NOMO-1 treated with DMSO at 0.1 percent for 48 hours (cell line): ENCODE data around the gene SH3RF3.
A peak's percentile ranks its signal among the peaks of the same experiment; 100 is the strongest.

Experiments
- DNase-seq: peaks from one replicate; lab custom pipeline; 2025; ENCODE audit not compliant: unreplicated experiment; lab: John Stamatoyannopoulos, UW

The SH3RF3 gene

DNA sequence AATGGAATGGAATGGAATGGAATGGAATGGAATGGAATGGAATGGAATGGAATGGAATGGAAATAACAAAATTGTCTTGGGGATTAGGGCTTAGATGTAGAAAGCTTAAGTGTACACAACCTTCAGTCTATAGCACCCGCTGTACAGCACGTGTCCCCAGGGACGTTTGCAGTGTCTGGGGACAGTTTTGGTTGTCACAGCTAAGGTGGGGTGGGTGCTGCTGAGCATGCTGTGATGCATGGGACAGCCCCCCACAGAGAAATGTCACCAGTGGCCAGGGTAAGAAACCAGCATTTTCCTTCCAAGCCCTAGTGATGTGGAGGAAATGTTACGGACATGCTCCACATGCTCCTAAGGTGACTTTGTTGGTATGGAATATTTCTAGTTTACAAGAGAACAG, 70.8 kb downstream of the SH3RF3 start:
- no peak for DNase-seq

DNA sequence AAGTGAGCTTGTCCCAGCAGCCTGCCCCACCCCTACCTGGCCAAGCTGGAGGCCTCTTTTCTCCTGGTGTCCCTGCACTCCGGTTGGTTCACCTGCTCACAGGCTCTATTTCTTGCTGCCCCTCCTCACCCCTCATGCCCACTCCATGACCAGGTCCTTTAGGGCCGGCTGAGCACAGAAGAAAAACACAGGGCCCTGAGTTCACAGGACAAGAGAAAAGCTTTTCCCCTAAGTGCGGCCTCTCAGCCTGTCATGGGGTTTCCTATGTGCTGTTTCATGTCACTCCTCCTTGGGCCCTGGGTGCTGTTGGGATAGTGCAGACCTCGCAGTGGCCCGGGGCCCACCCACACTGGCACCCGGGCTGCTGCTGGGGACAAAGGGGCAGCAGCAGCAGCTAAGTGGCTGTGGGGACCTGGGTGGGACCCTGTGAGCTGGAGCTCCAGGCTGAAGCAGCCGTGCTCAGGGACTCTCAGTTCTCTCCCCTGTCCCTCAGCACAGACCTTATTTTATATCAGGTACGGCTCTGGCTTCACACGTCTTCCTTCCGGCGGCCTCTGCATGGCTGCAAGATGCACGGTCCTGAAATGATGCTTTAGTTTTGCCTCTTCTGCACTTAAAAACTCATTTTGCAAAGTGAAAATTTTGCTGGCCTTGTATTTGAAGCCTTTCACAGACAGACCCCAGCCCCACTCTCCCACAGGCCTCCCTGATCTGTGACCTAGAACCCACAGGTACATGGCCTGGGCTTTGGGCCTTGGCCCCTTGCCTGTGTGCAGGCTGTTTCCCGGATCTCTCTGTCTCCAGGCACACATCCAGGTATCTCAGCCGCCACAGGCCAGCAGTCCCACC, 71.8 kb downstream of the SH3RF3 start:
- DNase-seq = no peak

DNA sequence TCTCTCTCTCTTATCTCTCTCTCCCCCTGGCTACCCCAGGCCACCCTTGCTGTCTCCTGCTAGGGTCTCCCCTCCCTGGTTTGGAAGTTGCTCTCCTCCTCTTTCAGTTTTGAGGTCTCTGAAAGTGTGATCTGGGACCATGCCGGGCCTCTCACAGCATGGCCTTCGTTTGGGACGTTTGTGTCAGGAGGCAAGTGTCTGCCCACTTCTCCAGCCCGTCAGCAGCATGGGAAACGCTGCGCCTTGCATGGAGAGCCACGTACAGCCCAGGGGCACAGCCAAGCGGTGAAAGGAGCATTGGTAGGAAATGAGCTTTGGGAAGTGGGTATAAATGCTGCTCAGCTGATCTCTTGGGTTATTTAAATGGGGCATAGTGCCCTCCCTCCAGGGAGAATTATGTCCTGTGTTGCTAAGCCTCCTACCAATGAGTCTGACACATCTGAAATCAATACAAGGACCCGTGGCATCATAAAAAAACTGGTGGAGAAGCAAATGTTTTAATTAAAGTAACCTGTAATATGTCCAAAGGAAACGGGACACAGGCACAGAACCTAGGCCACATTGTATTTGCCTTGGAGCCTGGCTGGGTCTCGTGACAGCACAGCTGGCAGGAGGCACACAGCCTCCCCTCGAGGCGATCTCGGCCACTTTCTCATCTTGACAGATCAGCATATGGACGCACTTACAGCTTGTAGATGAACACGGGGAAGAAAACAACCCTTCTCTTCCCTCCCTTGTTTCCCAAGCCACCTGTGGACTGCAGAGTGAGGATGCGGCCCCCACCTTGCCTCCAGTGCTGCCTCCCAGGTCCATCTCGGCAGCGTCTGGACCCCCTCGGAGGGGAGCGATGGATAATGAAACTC, 72.7 kb downstream of the SH3RF3 start:
- DNase-seq = no peak

DNA sequence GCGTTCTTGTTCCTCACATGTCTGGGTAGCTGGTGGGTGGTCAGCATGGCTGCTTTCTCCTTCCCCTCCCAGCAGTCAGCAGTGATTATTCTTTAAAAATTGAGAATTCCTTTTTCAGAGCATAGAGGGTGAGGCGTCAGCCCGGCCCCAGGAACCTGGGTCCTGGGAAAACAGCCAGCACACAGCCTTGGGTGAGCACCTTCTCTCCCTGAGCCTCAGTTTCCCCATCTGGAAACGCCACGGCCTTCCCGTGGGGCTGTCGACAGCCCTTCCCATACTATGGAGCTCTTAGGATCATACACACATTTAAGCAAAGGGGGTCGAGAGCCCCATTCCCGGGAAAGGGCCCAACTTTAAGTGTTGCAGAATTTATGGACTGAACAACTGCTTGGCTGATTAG, 73.5 kb downstream of the SH3RF3 start:
- no peak for DNase-seq

DNA sequence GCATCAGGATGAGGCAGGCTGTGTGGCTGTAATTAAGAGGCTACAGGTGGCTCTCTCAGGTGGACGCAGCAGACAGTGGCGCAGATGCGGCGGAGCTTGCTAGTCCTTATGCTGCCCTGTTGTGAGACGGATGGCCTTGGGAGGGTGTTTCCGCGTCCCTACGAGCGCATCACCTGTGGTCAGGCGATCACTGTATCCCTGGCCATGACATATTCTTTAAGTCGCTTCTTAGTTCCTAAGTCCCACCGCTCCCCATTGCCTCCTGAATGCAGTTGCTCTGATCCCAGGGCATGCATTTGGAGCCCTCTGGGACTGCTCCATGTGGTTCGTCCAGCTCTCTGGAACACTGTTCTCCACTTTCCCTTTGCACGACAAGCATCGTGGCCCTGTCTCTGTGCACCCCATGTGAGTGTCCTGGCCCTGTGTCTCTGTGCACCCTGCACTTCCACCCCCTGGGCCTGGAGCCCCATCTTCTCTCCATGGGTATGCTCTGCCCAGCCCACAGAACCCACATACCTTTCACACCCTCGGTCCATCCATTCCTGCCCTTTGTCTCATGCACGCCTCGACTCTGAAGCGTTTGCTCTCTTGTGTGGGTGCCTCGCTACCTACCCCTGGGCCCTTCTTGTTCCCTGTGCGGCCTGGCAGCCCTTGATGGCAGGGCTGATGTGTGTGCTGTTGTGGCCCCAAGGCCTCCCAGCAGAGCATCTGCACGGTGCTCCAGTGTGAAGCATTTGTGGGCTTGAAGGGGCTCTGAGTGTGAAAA, 74.4 kb downstream of the SH3RF3 start:
- DNase-seq = no peak

DNA sequence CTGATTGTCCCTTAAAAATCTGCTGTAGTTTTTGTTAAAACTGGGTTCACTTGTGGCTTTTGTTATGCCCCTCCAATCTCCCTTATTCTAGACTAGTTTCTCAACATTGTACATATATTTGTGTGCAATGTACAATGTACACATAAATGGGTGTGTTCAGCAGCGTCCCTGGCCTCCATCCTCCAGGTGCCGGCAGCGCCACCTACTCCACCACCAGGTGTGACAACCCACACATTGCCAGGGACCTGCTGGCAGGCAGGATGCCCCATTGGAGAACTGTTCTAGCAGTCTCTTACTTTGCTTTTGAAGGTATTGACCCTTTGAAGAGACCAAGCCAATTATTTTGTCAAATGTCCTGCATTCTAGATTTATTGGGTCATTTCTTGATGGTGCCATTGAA, 75.4 kb downstream of the SH3RF3 start:
- no peak for DNase-seq

DNA sequence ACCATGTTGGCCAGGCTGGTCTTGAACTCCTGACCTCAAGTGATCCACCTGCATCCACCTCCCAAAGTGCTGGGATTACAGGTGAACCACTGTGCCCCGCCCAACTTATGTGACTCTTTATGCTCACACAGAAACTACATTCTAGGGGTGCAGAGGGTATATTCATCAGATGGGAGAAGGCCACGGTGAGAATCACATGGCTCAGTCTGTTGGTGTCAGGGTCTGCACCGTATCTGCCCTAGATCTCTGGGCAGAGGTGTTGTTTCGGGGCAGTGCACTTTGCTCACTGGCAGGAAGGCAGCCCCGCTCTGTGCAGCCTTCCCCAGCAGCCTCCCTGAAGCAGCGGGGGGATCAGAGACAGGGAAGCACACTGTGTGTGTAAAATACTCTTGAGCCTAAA, 76.4 kb downstream of the SH3RF3 start:
- DNase-seq = no peak

DNA sequence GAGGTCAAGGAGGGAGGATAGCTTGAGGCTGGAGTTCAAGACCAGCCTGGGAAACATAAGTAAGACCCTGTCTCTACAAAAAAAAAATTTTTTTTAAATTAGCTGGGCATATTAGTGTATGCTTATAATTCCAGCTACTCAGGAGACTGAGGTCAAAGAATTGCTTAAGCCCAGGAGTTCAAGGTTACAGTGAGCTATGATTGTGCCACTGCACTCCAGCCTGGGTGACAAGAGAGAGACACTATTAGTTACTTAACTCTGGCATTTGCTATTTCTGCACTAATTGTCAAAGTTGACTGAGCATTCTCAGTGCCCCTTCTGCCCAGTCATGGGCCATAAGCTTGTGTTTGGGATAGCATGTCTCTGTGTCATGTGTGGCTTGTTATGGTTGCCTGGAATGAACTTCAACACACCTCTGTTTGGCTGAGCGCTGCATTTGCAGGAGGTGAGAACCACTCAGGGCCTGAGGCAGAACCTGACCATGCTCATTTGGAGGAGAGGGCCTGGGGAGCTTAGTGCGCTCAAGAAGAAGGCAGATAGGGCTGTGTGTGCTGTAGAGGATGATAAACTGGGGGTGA, 77.7 kb downstream of the SH3RF3 start:
- DNase-seq = no peak

DNA sequence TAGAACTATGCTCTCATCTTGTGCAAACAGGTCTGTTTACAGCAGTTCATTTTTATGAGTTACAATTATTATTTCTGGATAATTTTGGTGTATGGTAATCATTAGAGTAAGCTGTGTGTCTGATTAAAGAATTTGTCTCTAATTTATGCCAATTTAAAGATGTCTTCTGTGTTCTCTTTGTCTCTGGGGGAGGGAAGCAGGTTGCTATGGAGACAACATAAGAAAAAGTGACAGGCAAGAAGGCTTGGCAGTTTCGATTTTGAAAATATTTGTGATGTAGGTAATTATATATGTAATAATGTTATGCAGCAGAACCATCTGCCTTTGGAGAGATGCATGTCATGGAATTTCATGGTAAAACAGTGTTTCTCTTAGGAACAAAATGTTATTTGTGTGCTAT, 78.2 kb downstream of the SH3RF3 start:
- DNase-seq = no peak

GRCh38 chr2:109208071-109208950, 79.3 kb downstream of the SH3RF3 start:
- DNase-seq = no peak

DNA sequence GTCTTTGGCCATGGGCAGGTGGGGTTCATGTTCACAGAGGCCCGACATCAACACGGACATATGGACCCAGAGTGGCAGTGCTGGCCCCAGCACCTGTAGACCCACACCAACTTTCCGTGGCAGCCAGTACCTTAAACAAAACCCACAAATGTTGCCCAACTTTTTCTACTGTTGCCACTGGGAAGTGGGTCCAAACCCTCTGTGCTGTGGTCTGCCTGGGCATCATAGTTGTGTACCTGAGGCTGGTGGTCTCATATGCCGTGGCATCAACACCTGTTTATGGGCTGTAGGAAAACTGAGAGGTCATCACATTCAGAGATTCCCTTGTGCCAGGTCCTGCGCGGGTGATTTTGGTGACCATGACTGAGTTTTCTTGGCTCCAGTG, 79.9 kb downstream of the SH3RF3 start:
- no peak for DNase-seq

GRCh38 chr2:109209412-109209811, 80.4 kb downstream of the SH3RF3 start:
- no peak for DNase-seq

DNA sequence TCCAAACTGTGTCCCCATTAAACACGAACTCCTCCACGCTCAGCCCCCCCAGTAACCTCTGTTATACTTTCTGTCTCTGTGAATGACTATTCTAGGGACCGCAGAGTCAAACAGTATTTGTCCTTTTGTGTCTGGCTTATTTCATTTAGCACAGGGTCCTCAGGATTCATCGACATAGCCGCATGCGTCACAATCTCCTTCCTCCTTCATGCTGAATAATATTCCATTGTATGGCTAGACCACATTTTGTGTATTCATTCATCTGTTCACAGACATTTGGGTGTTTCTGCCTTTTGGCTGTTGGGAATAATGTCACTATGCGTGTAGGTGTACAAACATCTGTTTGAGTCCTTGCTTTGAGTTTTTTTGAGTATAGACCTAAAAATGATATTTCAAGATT, 80.9 kb downstream of the SH3RF3 start:
- DNase-seq = no peak

DNA sequence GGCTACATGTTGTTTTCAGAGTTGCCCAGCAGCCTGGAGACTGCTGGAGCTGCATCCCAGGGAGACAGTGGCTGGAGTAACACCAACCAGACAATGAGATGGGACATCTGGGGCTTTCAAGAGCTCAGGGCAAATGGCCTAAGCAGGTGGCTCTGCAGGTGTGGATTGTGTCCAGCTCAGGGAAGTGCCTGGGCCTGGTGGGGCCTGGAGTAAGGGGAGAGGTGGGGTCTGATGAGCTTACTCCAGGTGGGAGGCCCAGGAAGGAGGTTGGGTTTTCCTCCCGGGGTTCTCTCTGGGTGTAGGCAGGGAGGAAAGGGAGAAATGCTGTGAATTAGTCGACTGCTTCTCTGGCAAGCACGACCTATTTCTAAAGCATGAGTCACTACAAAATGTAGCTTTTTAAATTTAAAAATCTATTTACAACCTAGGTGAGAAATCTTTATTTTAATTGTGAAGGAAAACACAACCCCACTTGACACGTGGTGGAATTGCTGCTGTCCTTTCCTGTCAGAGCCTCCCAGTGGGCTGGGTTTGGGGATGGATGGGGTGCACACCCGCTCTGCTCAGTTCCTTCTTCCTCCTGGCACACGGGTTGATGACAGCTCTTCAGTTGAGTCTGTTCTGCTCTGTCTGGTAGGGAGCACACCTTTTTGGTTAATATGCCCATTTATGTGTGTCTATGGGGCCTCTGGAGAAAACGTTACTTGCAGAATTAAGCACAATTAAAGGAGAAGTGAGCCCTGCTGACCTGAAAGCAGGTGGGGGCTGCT, 81.6 kb downstream of the SH3RF3 start:
- DNase-seq = no peak

DNA sequence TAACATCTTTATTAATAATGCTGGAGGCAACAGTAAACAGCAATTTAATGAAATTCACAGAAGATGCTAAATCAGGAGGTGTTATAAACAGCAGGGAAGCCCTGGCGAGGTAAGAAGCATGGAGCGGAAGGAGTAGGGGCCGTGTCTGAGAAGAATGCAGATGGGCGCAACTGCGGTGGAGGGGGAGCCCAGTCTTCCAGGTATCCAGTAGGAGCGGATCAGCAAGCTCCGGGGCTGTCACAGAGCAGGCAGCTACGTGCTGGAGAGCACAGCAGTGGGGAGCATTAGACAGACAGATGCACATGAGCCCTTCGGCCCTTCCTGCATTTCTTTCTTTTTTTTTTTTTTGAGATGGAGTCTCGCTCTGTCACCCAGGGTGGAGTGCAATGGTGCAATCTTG, 82.3 kb downstream of the SH3RF3 start:
- no peak for DNase-seq

GRCh38 chr2:109212836-109213563, 84.0 kb downstream of the SH3RF3 start:
- no peak for DNase-seq

- peak; percentile 99 for DNase-seq
These were observed 84.8 kb downstream of the SH3RF3 start for GRCh38 chr2:109213646-109214433.
